Natural killer cell (primary cell): ENCODE results near the gene ASTN2. TPM values are rescaled to one million over a fixed set of nuclear protein-coding genes. Genes with fewer than 3 reads are reported as not detected.

Source experiments
- ATAC-seq, 3 donors: fragments of 150-1000 bp in 2 of 3; fragments of 200-7000 bp in 1 of 3; cut with Tn5 transposase; 1 replicate in 1 of 3; 2 replicates in 2 of 3; pipeline ENCODE4 v1.10.0; 2021; ENCODE audit warnings: mild to moderate bottlenecking in 2 of 3, moderate library complexity in 2 of 3
- DNase-seq, 2 donors: peaks; one replicate each; pipeline versions ENCODE4 v3.0.0 to v3.0.0-alpha.2; 2013 to 2021; ENCODE audit warnings: mixed read lengths in 1 of 2
- H3K27ac ChIP-seq: one replicate; pipeline ENCODE4 v1.5.1; 2013; ENCODE audit warnings: mild to moderate bottlenecking, low read length
- H3K27me3 ChIP-seq: one replicate; pipeline ENCODE4 v1.6.1; 2013; ENCODE audit warnings: low read length; ENCODE audit not compliant: control insufficient read depth, insufficient read depth
- H3K36me3 ChIP-seq: one replicate; pipeline ENCODE4 v1.6.1; 2013; ENCODE audit warnings: low read length; ENCODE audit not compliant: control insufficient read depth, insufficient read depth
- H3K4me1 ChIP-seq: one replicate; pipeline ENCODE4 v1.6.1; 2013; ENCODE audit warnings: low read length; ENCODE audit not compliant: control insufficient read depth, insufficient read depth
- H3K4me3 ChIP-seq: one replicate; pipeline ENCODE4 v1.5.1; 2013; ENCODE audit warnings: low read length
- H3K9me3 ChIP-seq: one replicate; pipeline ENCODE4 v1.6.1; 2013; ENCODE audit warnings: low read length; ENCODE audit not compliant: control insufficient read depth, insufficient read depth
- H3K27ac Mint-ChIP-seq, 2 donors: one replicate each; pipeline ENCODE4 v1.8.0; 2022; ENCODE audit warnings: mild to moderate bottlenecking in 2 of 2, mixed read lengths in 2 of 2, moderate library complexity in 1 of 2
- H3K27me3 Mint-ChIP-seq, 2 donors: one replicate each; pipeline ENCODE4 v1.8.0; 2022; ENCODE audit warnings: low read depth in 2 of 2, mixed read lengths in 2 of 2
- H3K36me3 Mint-ChIP-seq: one replicate; pipeline ENCODE4 v1.8.0; 2022; ENCODE audit warnings: mixed read lengths
- H3K4me1 Mint-ChIP-seq, 2 donors: one replicate each; pipeline ENCODE4 v1.8.0; 2022; ENCODE audit warnings: mixed read lengths in 2 of 2
- H3K4me3 Mint-ChIP-seq: one replicate; pipeline ENCODE4 v1.8.0; 2022; ENCODE audit warnings: mild to moderate bottlenecking, moderate library complexity, mixed read lengths
- H3K9me3 Mint-ChIP-seq, 2 donors: one replicate each; pipeline ENCODE4 v1.8.0; 2022; ENCODE audit warnings: mixed read lengths in 2 of 2
- WGBS: methylation state at CpG from one replicate; pipeline ENCODE4 v1.1.7; 2013; ENCODE audit warnings: missing lambda C conversion rate; ENCODE audit not compliant: insufficient coverage; 5-methylcytosine and 5-hydroxymethylcytosine counted together
- intact Hi-C: fragments of 100-400 bp; cut with micrococcal nuclease; formaldehyde crosslinking; loops from one replicate; pipeline ENCODE4 v1.14.2; 2022
- total RNA-seq, 4 donors: library from RNA; stranded (reverse); fragments of 120-200 nt in 1 of 4; gene quantifications; one replicate each; pipeline versions ENCODE4 v1.2.3 to v1.2.4, GENCODE V29; 2013 to 2022
- TF ChIP-seq, protein P1 (sequence below): fragments of 200-600 bp; IDR thresholded peaks from one replicate; pipeline ENCODE4 v1.8.0; 2022; ENCODE audit warnings: antibody characterized with exemption

The ASTN2 gene
- total RNA-seq, 3 donors from 2014 or later (not counting 1 experiment from before 2014, with no cell fraction given): 3.0 to 3.5 (median 3.2) TPM

DNA sequence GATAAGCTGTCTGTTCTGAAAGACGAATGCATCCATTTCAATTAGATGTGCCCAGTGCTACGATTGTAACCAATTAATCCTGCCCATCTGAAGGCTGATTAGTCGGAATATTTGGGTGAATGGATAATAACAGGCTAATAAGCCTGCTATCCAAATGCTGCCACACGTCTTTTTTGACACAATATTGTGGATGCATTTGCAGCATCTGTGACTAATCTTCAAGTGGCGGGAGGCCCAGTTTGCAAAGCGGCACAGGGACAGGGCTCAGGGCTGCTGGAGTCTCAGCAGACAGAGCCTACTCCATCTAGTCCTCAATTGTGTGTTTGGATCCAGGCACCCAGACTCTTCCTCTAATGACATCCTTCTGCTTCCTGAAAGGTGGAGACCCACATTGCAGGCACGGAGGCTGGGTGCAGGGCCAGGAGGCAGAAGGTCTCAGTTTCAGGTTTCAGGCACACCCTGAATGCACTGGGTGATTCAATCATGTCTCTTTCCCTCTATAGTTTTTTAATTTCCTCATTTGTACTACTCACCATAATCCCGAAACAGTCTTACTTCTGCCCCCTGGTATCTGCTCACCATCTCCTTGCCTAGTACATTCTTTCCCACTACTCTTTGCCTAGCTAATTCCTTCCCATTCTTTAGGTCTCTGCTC, 169.6 kb downstream of the ASTN2 start:
- no peak overlapping the region for H3K4me3 ChIP-seq
- H3K27ac ChIP-seq: no peak overlapping the region
- H3K36me3 ChIP-seq: no peaks in the 10 kb centered on the region
- Mint-ChIP-seq H3K27me3 (peaks cover 0 to 3% of the 10 kb centered on the region in 2 donors), H3K27ac (no peak overlapping the region), H3K4me3 (no peak overlapping the region), H3K36me3 (no peaks in the 10 kb centered on the region), H3K4me1 (no peaks in the 10 kb centered on the region), H3K9me3 (peaks cover under 1 to 5% of the 10 kb centered on the region in 2 donors)
- no peaks in the 10 kb centered on the region for H3K27me3 ChIP-seq
- ATAC-seq: no peak
- TF ChIP-seq, protein P1, sequence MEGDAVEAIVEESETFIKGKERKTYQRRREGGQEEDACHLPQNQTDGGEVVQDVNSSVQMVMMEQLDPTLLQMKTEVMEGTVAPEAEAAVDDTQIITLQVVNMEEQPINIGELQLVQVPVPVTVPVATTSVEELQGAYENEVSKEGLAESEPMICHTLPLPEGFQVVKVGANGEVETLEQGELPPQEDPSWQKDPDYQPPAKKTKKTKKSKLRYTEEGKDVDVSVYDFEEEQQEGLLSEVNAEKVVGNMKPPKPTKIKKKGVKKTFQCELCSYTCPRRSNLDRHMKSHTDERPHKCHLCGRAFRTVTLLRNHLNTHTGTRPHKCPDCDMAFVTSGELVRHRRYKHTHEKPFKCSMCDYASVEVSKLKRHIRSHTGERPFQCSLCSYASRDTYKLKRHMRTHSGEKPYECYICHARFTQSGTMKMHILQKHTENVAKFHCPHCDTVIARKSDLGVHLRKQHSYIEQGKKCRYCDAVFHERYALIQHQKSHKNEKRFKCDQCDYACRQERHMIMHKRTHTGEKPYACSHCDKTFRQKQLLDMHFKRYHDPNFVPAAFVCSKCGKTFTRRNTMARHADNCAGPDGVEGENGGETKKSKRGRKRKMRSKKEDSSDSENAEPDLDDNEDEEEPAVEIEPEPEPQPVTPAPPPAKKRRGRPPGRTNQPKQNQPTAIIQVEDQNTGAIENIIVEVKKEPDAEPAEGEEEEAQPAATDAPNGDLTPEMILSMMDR: no peak
- H3K4me1 ChIP-seq: no peaks in the 10 kb centered on the region
- WGBS: 80% methylated on average over 8 of the region's 8 CpGs
- no peaks in the 10 kb centered on the region for H3K9me3 ChIP-seq
- intact Hi-C loops: no loop called here
- no peak for DNase-seq

DNA sequence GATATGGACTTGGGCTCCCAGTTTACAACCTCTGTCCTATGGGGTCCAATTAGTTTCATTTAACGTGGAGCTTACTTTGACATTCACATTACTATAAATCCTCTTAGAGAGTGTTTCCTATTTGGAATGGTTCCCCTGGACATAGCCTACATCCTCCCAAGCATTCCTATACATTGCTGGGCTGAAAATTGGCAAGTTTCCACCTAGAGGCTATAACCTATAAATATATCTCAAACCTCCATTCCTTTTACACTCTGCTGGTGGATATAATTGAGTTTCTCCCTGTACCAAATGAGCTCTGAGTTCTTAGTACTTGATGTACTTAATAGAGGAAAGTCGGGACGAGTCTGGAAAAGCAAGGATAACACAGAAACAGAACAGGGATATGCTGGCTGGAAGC, 172.8 kb downstream of the ASTN2 start:
- no peaks in the 10 kb centered on the region for H3K4me1 Mint-ChIP-seq
- peaks cover 0 to 3% of the 10 kb centered on the region in 2 donors for H3K27me3 Mint-ChIP-seq
- DNase-seq (no peak), ATAC-seq (no peak)
- TF ChIP-seq, protein P1: no peak
- intact Hi-C loops: no loop called here
- peaks cover 5 to 6% of the 10 kb centered on the region in 2 donors for H3K9me3 Mint-ChIP-seq
- Histone ChIP-seq H3K27ac (no peak overlapping the region), H3K4me3 (no peak overlapping the region), H3K9me3 (no peaks in the 10 kb centered on the region), H3K36me3 (no peaks in the 10 kb centered on the region), H3K27me3 (no peaks in the 10 kb centered on the region), H3K4me1 (no peaks in the 10 kb centered on the region)
- H3K4me3 Mint-ChIP-seq: no peak overlapping the region
- no peak overlapping the region for H3K27ac Mint-ChIP-seq
- 85% methylated on average over 2 of the region's 3 CpGs for WGBS
- H3K36me3 Mint-ChIP-seq: no peaks in the 10 kb centered on the region

DNA sequence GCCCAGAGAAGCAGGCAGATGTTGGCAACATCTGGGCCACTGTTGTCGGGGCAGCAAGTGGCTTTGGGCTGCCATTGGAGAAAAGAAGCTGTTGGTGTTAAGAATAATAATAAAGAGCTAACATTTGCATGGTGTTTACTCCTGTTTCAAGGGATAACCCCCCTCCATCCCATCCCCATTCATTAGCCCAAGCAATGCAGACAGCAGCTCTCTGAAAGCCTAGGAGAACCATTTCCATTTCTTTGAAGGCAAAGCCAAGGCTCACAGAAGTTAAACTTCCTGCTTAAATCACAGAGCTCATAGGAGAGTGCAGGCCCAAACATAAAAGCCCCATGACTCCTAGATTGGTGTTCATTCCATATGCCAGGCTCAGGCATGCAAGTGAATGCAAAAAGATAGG, 175.4 kb downstream of the ASTN2 start:
- DNase-seq: no peak
- Histone ChIP-seq H3K4me1 (no peaks in the 10 kb centered on the region), H3K27me3 (no peaks in the 10 kb centered on the region), H3K36me3 (no peaks in the 10 kb centered on the region), H3K27ac (no peak overlapping the region), H3K4me3 (no peak overlapping the region), H3K9me3 (no peaks in the 10 kb centered on the region)
- Mint-ChIP-seq H3K4me3 (no peak overlapping the region), H3K36me3 (no peaks in the 10 kb centered on the region), H3K4me1 (no peaks in the 10 kb centered on the region), H3K27ac (no peak overlapping the region), H3K27me3 (no peaks in the 10 kb centered on the region), H3K9me3 (peaks cover 0 to 6% of the 10 kb centered on the region in 2 donors)
- ATAC-seq: no peak
- intact Hi-C loops: no loop called here
- TF ChIP-seq, protein P1: no peak
- no CpG with 5 or more reads among the region's 1 CpG for WGBS

DNA sequence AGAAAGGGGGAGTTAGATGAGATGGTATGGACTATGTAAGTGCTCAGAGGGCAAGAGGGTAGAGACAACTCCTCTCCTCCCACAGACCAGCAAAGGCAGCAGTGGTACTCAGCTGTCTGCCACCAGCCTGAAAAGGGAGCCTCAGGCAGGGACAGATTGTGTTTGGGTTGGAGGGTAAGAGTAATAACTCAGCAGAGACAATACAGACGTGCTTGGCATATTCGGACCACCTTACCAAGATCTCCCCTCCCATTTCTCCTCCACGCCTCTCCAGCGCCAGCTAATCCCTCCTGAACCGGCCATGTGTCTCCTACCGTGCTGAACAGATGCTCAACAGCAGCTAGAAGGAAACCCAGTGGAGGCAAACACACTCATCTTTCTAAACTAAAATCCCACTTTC, 180.8 kb downstream of the ASTN2 start:
- no peak for ATAC-seq
- no peak for DNase-seq
- Histone ChIP-seq H3K4me1 (no peaks in the 10 kb centered on the region), H3K9me3 (no peaks in the 10 kb centered on the region), H3K27ac (no peak overlapping the region), H3K36me3 (no peaks in the 10 kb centered on the region), H3K27me3 (no peaks in the 10 kb centered on the region), H3K4me3 (no peak overlapping the region)
- H3K9me3 Mint-ChIP-seq: peaks cover 0 to 8% of the 10 kb centered on the region in 2 donors
- intact Hi-C loops: no loop called here
- H3K36me3 Mint-ChIP-seq: no peaks in the 10 kb centered on the region
- no peak overlapping the region for H3K27ac Mint-ChIP-seq
- no peaks in the 10 kb centered on the region for H3K27me3 Mint-ChIP-seq
- WGBS: 77% methylated on average over 6 of the region's 6 CpGs
- TF ChIP-seq, protein P1: no peak
- no peak overlapping the region for H3K4me3 Mint-ChIP-seq
- no peaks in the 10 kb centered on the region for H3K4me1 Mint-ChIP-seq
